Large intestine (tissue), 1 donor: ENCODE data around the gene CXorf66. TPM values are rescaled to one million over a fixed set of nuclear protein-coding genes. Genes with fewer than 3 reads are reported as not detected.

Source experiments
- polyA plus RNA-seq: library from polyadenylated mRNA; unstranded; fragments of 120-200 nt; gene quantifications from one replicate; pipeline ENCODE4 v1.2.1, GENCODE V29; 2013

CXorf66 gene
- polyA plus RNA-seq, 1 donor = not detected

Other genes starting within 250 kb of the CXorf66 start
- gene ATP11C, start 32.5 kb downstream of the CXorf66 start, polyA plus RNA-seq = 15.4 TPM